GM21515 (cell line): Measurements from ENCODE around the gene CD58.
"Not testable (repeated sequence)": the region's sequence is repeated elsewhere in the genome, so short reads cannot be mapped to it uniquely, and the experiment has no call there.

ENCODE experiments used
- ATAC-seq: cut with Tn5 transposase; IDR thresholded peaks from one replicate; pipeline ENCODE4 v1.9.1; 2021; ENCODE audit not compliant: unreplicated experiment

The CD58 gene

GRCh38 chr1:116572099-116572498 lies 1.3 kb upstream of the CD58 start:
- no peak for ATAC-seq

GRCh38 chr1:116571215-116571919 lies 541 bp upstream of the CD58 start:
- no peak for ATAC-seq

GRCh38 chr1:116569776-116570357 lies 959 bp downstream of the CD58 start:
- peak; percentile 19 for ATAC-seq

GRCh38 chr1:116569381-116569670 lies 1.5 kb downstream of the CD58 start:
- no peak for ATAC-seq

- no peak for ATAC-seq
Observed at GRCh38 chr1:116568662-116569380, 2.0 kb downstream of the CD58 start.

GRCh38 chr1:116567790-116568661 lies 2.8 kb downstream of the CD58 start:
- no peak for ATAC-seq

GRCh38 chr1:116565222-116565621 lies 5.6 kb downstream of the CD58 start:
- no peak for ATAC-seq

GRCh38 chr1:116564426-116564825 lies 6.4 kb downstream of the CD58 start:
- no peak for ATAC-seq

- not testable (repeated sequence) for ATAC-seq
Observed at GRCh38 chr1:116562465-116562864, 8.4 kb downstream of the CD58 start.

GRCh38 chr1:116561563-116561962 lies 9.3 kb downstream of the CD58 start:
- ATAC-seq, result no peak

GRCh38 chr1:116560704-116561490 lies 9.9 kb downstream of the CD58 start:
- ATAC-seq, result no peak

- peak; percentile 44 for ATAC-seq
Observed at GRCh38 chr1:116559304-116559761, 11.5 kb downstream of the CD58 start.

GRCh38 chr1:116558571-116558970 lies 12.3 kb downstream of the CD58 start:
- ATAC-seq, result no peak

- ATAC-seq, result no peak
Observed at GRCh38 chr1:116558140-116558549, 12.7 kb downstream of the CD58 start.

- ATAC-seq, result no peak
Observed at GRCh38 chr1:116557323-116557878, 13.4 kb downstream of the CD58 start.

- ATAC-seq, result peak; percentile 47
Observed at GRCh38 chr1:116556289-116557006, 14.4 kb downstream of the CD58 start.

- no peak for ATAC-seq
Observed at GRCh38 chr1:116554924-116555323, 15.9 kb downstream of the CD58 start.

- ATAC-seq, result no peak
Observed at GRCh38 chr1:116553386-116554115, 17.3 kb downstream of the CD58 start.
